ENCODE data around the gene MORF4L1.

DNA sequence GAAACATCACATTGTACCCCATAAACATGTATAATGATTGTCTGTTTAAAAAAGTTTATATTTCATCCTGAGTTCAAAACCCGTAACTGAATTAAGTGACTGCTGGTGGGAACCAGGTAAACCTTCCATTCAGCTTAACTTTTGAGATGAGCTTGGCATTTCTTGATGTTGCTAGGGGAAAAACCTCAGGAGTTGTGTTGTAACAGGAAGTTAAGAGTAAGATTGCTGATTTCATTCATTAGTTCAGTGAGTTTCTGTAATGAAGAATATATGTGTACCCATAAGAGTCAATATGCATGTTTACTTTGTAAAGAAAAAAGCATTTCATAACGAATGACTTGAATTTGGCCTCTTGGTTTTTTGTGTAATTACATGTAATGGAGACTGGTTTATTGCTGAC lies 39.6 kb downstream of the MORF4L1 start:
- TF ChIP-seq POLR2A (IDR thresholded peaks at IDR 0.05; ENCODE audit: low read depth, low read length) (no peak), POLR2AphosphoS5 (IDR thresholded peaks at IDR 0.05; ENCODE audit: low read depth, low read length) (no peak), TAF1 (IDR thresholded peaks at IDR 0.05; ENCODE audit: borderline replicate concordance, low read depth, low read length) (no peak)
